Mesenteric fat pad (tissue), 1 donor: ENCODE data around the gene NFATC2. TPM values are rescaled to one million over a fixed set of nuclear protein-coding genes. Genes with fewer than 3 reads are reported as not detected.

Experiments used
- DNase-seq: peaks from one replicate; pipeline ENCODE4 v3.0.0-alpha.2; 2020; ENCODE audit warnings: low spot score
- total RNA-seq: library from RNA; stranded (reverse); fragmentation: NEBNext Ultra II Directional; extraction: Animal tissue kit (Norgen Biotek cat#: 25700); gene quantifications from one replicate; pipeline ENCODE4 v1.2.1, GENCODE V29; 2021
- donor health status: DM: yes; HTN: yes; CAD: no.

The NFATC2 gene
- total RNA-seq, 1 donor from 2014 or later, result 9.3 TPM

DNA sequence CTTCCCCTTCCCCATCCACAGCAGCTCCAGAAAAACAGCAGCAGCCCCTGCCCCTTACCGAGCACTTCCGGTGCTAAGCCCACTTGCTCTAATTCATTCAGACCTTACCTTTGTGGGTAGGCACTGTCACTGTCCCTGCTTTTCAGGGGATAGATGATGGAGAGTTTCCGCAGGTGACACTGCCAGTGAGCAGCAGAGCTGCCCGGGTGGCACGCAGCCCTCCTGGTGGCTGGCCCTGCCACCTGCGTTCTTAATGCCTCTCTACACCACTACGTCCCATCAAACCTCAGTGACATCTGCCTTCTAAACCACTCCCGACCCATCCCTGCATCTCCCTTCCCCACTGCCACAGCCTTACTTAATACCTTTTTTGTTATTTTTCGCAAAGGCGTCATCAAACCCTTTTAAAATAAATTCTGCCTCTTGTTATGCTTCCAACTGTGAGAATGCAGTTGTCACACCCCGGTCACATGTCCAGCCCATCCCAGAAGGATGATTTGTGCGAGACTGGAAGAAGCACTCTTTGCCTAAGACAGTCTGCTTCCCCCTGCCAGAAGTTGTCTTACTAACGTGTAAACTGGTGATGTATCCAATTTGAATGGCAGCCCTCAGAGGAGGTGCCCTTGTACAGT, 89.7 kb downstream of the NFATC2 start:
- peak; percentile 41 for DNase-seq

DNA sequence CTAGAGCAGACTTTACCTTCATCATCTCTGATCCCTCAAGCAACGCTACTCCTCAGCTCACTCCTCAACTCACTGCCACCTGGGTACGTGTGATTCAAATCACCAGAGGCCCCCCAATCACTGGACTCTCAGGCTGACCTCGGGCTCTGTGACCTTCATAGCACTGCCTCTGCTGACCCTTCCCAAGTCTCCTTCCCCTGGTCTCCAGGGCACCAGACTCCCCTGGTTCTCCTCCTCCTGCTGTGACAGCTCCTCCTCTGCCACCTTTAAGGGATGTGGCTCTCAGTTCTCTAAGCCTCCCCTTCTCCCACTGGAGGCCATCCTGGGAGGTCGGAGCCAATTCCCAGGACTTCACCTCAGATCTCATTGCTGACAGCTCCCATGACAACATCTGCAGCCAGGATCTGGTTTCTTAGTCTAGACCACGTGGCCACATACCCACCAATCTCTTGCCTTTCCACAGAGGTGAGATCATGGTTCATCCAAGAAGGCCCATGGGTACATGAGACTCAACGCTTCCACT, 90.4 kb downstream of the NFATC2 start:
- peak; percentile 59 for DNase-seq

DNA sequence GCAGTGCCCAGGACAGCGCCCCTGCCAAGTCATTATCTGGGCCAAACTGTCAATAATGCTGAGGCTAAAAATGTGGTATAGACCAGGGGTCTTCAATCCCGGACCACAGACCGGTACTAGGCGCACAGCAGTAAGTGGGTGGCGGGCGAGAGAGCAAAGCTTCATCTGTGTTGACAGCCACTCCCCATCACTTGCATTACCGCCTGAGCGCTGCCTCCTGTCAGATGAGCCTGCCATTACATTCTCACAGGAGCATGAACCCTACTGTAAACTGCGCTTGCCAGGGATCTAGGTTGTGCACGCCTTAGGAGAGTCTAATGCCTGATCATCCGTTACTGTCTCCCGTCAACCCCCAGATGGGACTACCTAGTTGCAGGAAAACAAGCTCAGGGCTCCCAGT, 91.0 kb downstream of the NFATC2 start:
- no peak for DNase-seq

DNA sequence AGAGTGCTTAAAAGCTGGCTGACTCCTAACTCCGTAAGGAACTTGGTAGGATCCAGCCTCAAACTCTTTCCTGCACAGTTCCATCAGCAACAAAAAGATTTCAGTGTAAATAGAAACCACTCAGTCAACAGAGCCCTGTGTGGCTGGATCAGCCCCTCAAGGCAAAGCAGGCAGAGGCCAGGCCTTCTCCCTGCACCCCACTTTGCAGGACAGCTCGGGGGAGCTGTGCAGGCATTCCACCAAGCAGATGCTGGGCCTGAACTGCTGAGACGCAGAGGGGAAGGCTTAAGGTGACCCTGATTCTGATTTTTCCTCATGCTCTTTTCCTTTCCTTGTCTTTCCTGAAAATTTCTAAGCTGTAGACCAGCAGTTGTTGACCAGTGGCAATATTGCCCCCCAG, 91.5 kb downstream of the NFATC2 start:
- no peak for DNase-seq

GRCh38 chr20:51450221-51450712, 92.3 kb downstream of the NFATC2 start:
- no peak for DNase-seq

DNA sequence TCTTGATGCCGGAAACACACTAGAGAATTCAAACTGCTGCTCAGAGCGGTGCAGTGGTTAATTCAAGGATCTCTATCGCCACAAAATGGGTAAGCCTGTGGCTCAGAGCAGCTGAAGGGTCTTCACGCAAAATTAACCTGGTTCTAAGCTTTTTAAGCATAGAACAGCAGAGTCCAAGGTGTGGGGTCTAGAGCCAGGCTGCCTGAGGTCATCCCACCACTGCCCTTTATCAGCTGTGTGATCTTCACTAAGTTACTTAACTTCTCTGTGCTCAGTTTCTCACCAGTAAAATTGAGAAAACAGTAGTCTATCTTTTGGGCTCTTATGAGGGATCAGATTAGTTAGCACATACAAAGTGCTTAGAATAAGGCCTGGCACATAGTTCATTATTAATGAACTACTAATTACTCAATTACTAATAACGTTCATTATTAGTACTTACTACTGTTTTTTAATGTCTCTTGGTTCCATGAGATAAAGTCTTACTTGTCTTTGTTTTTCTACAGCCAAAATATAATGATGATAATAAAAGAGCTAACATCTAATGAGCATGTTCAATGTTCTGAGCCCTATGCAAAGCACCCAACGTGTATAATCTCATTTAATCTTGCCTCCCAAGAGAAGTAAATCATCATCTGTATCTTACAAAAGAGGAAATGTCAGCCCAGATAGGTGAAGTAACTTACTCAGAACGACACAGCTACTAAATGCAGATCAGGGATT, 92.9 kb downstream of the NFATC2 start:
- DNase-seq, result no peak

DNA sequence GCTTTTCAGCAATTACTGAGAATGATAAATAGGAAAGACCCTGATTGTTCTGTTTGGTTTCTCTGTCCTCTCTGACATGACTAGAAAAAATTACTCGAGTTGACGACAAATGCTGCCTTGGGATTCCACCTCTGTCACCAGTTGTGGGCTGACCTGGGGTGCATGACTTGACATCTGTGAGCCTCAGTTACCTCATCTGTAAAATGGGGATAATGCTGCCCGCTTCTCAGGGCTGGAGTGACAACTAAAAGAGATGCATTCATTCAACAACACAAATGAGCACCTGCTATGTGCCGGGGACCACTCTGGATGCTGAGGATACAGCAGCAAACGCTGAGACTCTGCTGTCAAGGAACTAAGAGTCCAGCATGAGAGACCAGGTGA, 94.8 kb downstream of the NFATC2 start:
- DNase-seq, result no peak

GRCh38 chr20:51447097-51447764, 95.3 kb downstream of the NFATC2 start:
- DNase-seq, result peak; percentile 87

DNA sequence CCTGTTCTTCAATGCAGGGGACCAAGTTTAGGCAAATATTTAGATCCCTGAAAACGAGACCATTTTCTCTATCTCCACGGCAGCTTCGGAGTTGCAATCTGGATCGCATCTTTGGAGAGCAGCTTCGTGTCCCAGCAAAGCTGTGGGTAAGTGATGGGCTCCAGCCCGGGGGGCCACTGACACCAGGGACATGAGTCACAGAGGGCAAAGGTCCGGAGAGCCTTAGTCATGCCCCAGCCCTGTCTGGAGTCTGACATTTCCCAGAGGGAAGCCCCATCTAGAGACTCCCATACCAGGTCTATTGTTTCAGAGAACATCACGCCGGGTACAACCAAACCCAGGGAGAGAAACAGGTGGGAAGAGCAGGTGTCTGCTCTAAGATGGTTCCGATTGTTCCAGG, 95.9 kb downstream of the NFATC2 start:
- DNase-seq, result no peak

DNA sequence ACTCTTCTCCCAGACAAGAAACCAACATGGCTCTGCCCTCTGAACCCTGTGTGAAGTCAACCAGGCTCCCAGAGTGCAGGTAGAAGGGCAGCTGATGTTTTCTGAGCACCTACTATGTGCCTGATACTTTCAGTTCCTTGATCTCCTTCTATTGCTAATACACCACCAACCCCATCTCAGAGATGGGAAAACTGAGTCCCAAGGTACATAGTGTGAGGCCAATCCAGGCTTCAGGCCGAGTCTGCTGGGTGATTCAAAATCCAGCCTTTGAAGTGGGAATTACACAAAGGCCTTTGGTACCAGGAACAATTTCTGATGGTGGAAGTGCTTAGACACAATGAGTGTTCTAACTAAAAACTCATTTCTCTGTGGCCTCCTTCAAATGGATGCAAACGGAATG, 96.3 kb downstream of the NFATC2 start:
- no peak for DNase-seq

GRCh38 chr20:51445591-51445990, 96.9 kb downstream of the NFATC2 start:
- DNase-seq, result no peak

DNA sequence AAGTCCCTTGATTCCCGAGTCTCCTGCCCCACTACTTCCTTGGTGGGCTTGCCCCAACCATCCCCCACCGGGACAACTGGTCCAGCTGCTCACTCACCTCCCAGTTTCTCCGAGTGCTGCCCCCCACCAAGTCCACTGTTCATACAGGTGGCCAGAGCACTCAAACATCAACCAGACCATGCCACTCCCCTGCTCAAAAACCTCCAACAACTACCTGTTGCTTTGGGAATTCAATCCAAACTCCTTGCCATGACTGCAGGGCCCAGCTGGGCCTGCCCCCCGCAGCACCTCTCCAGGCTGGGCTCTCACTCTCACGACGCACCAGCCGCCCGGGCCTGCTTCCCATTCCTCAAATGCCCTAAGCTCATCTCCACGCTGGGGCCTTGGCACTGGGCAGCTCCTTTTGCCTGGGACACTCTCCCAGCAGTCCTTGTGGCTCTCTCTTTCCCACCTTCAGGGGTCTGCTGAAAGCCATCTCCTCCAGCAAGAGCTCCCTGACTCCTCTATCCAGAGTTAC, 97.5 kb downstream of the NFATC2 start:
- DNase-seq, result no peak

DNA sequence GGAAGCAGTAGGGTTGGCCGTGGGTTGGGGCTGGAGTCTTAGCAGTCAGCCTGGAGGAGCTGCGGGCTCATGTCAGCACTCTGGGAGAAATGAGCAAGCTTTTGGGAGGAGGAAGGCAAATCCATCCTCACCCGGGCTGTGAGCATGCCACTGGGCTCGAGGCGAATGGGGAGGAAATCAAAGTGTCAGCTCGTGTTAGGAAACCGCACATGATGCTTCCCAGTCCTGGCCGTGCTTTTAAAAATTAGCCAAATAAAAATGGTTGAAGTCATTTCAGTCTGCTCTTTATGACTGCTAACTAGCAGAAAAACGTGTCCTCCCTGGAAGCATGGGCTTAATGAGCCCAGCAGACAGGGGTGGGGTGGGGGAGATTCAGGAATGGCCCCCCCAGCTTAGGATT, 98.1 kb downstream of the NFATC2 start:
- no peak for DNase-seq

DNA sequence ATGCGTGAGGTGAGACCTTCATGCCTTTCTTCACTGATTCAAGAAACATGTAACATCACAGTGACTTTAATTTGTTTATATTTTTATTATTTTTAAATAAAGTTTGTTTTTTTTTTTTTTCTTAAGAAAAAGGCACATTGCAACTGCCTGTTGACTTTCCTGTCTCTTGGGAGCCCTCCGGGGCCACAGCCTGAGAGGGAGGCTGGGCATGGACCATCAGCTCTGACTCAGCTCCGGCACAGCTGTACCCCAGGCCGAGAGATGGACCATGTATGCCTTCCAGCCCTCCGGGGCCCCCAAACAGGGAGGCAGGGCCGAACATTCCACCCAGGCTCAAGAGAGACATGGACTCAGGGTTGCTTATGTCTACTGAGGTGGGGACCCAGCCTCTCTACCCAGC, 99.9 kb downstream of the NFATC2 start:
- no peak for DNase-seq

- no peak for DNase-seq
Observed at GRCh38 chr20:51440589-51440988, 101.9 kb downstream of the NFATC2 start.

DNA sequence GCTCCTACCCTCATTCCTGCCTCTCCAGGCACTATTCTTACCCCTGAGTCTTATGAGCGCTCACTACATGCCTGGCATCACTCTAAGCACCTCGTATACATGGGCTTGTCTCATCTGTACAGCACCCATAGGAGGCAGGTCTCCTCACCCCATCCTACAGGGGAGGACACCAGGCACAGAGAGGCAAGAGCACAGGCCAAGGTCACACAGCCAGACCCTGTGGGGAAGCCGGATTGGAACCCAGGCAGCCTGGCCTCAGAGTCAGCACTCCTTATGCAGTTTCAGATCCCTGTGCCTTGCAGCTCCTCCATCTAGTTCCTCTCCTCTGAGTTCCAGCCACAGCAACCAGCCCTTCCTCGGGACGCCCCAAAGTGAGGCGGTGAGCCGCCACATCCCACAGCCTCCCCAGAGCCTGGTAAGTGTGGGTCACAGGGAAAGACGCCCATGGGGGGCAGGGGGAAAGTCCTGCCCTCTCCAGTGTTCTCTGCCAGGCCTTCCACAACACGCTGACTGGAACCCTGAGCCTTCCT, 103.3 kb downstream of the NFATC2 start:
- no peak for DNase-seq

- no peak for DNase-seq
Observed at GRCh38 chr20:51438136-51438535, 104.4 kb downstream of the NFATC2 start.

DNA sequence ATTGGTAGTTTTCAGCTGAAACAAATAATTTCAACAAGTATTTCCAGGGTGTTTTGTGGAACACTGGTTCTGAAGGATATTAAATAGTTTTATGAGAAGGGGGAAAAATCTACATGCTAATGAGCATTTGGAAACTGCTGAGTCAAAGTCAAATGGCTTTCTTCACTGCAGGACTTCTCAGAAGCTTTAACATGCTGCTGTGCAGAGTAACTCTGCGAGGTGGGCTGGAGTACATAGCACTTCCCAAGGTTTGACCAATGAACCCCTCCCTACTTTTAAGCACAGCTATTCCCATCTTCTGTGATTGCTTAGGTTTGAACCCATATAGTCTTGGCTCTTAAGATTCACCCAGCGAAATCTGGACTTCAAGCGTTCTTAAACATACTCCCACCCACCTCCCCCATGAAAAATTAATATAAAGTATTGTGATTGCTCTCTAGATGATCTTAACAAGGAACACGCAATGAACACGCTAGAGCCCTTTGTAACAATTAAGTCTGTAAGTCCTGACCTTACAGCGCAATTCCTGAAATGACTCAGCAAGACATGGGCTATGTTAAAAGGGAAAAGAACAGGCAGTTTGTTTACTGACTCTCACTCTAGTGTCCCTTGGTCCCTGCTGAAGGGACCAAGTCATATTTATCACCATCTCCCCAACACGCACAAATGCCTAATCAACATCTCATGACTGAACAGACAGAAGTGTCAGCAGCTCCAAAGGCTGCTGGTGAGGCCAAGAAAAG, 105.2 kb downstream of the NFATC2 start:
- DNase-seq, result no peak

GRCh38 chr20:51434580-51435247, 107.8 kb downstream of the NFATC2 start:
- no peak for DNase-seq

- DNase-seq, result no peak
Observed at GRCh38 chr20:51434026-51434425, 108.5 kb downstream of the NFATC2 start.
